Natural killer cell treated with Interleukin-12 subunit alpha and Interleukin-12 subunit beta and Interleukin-15 and Interleukin-18, amount 100 ng/mL, for 72 hours (primary cell): ENCODE measurements around the gene CCDC149. TPM values are rescaled to one million over a fixed set of nuclear protein-coding genes. Genes with fewer than 3 reads are reported as not detected.

Experiments
- ATAC-seq, 2 donors: fragments of 150-1000 bp; cut with Tn5 transposase in 1 of 2; sonication (Bioruptor Pico), chemical (Tn5 transposase) in 1 of 2; 2 replicates each; pipeline ENCODE4 v1.10.0; 2021
- DNase-seq: peaks from one replicate; pipeline ENCODE4 v3.0.0; 2022; ENCODE audit warnings: low spot score
- H3K27ac Mint-ChIP-seq, 2 donors: 1 replicate in 1 of 2; 2 replicates in 1 of 2; pipeline ENCODE4 v1.8.0; 2022; ENCODE audit warnings: mixed read lengths in 2 of 2, mild to moderate bottlenecking in 1 of 2, moderate library complexity in 1 of 2
- H3K27me3 Mint-ChIP-seq, 2 donors: 1 replicate in 1 of 2; 2 replicates in 1 of 2; pipeline ENCODE4 v1.8.0; 2022; ENCODE audit warnings: mixed read lengths in 2 of 2
- H3K36me3 Mint-ChIP-seq: one replicate; pipeline ENCODE4 v1.8.0; 2022; ENCODE audit warnings: mixed read lengths
- H3K4me1 Mint-ChIP-seq, 2 donors: 1 replicate in 1 of 2; 2 replicates in 1 of 2; pipeline ENCODE4 v1.8.0; 2022; ENCODE audit warnings: low read depth in 2 of 2, mixed read lengths in 2 of 2, mild to moderate bottlenecking in 1 of 2
- H3K4me3 Mint-ChIP-seq: one replicate; pipeline ENCODE4 v1.8.0; 2022; ENCODE audit warnings: mixed read lengths
- H3K9me3 Mint-ChIP-seq: 2 replicates; pipeline ENCODE4 v1.8.0; 2022; ENCODE audit warnings: mixed read lengths
- total RNA-seq, 2 donors: library from RNA; stranded (reverse); gene quantifications; one replicate each; pipeline ENCODE4 v1.2.3, GENCODE V29; 2022

The CCDC149 gene
- total RNA-seq, 2 donors from 2014 or later: not detected

DNA sequence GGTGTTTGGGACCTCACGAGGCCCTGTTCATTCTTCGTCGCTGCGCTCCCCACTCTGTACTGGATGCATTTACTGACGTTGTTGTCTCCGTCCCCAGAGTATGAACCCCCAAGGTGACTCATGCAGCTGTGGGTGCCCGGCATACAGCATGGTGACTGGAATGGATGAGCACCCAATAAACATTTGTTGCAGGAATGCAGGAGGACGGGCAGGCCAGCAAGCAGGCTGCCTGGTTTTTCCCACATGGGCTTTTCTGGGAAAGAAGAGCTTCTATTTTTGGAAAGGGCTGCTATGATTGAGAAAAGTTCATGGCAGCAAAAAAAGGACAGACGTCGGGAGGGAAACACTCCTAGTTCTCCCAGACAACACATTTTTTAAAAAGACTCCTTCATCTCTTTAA lies 118.4 kb downstream of the CCDC149 start:
- no peak for ATAC-seq
- Mint-ChIP-seq H3K4me1 (no peaks in the 10 kb centered on the region), H3K9me3 (no peaks in the 10 kb centered on the region), H3K36me3 (no peaks in the 10 kb centered on the region), H3K4me3 (no peak overlapping the region), H3K27ac (no peak overlapping the region), H3K27me3 (peaks cover 13 to 16% of the 10 kb centered on the region in 2 donors)
- DNase-seq: no peak

- Mint-ChIP-seq H3K9me3 (no peaks in the 10 kb centered on the region), H3K27ac (no peak overlapping the region), H3K36me3 (no peaks in the 10 kb centered on the region), H3K4me1 (no peaks in the 10 kb centered on the region), H3K27me3 (peaks cover 12 to 18% of the 10 kb centered on the region in 2 donors), H3K4me3 (no peak overlapping the region)
- ATAC-seq (no peak), DNase-seq (no peak)
Measured at GRCh38 chr4:24794051-24794450, 118.8 kb downstream of the CCDC149 start.

GRCh38 chr4:24793219-24794005 lies 119.4 kb downstream of the CCDC149 start:
- peaks cover 6 to 11% of the 10 kb centered on the region in 2 donors for H3K27me3 Mint-ChIP-seq
- no peaks in the 10 kb centered on the region for H3K36me3 Mint-ChIP-seq
- H3K4me3 Mint-ChIP-seq: no peak overlapping the region
- ATAC-seq (no peak), DNase-seq (no peak)
- H3K4me1 Mint-ChIP-seq: no peaks in the 10 kb centered on the region
- peaks cover 4% of the 10 kb centered on the region for H3K9me3 Mint-ChIP-seq
- H3K27ac Mint-ChIP-seq: no peak overlapping the region

GRCh38 chr4:24792552-24792951 lies 120.3 kb downstream of the CCDC149 start:
- no peak overlapping the region for H3K27ac Mint-ChIP-seq

GRCh38 chr4:24791043-24791442 lies 121.8 kb downstream of the CCDC149 start:
- DNase-seq (no peak), ATAC-seq (no peak)
- Mint-ChIP-seq H3K36me3 (no peaks in the 10 kb centered on the region), H3K9me3 (peaks cover 7% of the 10 kb centered on the region), H3K4me3 (no peak overlapping the region), H3K4me1 (no peaks in the 10 kb centered on the region), H3K27me3 (peaks cover 0 to 9% of the 10 kb centered on the region in 2 donors), H3K27ac (no peak overlapping the region)

More at GRCh38 chr4:24792552-24792951, 120.3 kb downstream of the CCDC149 start:
- Mint-ChIP-seq H3K27me3 (peaks cover 0 to 9% of the 10 kb centered on the region in 2 donors), H3K9me3 (peaks cover 7% of the 10 kb centered on the region), H3K36me3 (no peaks in the 10 kb centered on the region), H3K4me1 (no peaks in the 10 kb centered on the region), H3K4me3 (no peak overlapping the region)
- ATAC-seq (no peak), DNase-seq (no peak)

GRCh38 chr4:24783506-24783905 lies 129.3 kb downstream of the CCDC149 start:
- DNase-seq (no peak), ATAC-seq (no peak)
- Mint-ChIP-seq H3K4me1 (no peaks in the 10 kb centered on the region), H3K9me3 (peaks cover 7% of the 10 kb centered on the region), H3K4me3 (no peak overlapping the region), H3K27me3 (peaks cover 3 to 7% of the 10 kb centered on the region in 2 donors), H3K36me3 (no peaks in the 10 kb centered on the region), H3K27ac (no peak overlapping the region)

GRCh38 chr4:24781999-24782745 lies 130.7 kb downstream of the CCDC149 start:
- Mint-ChIP-seq H3K4me3 (no peak overlapping the region), H3K9me3 (peaks cover 3% of the 10 kb centered on the region), H3K4me1 (no peaks in the 10 kb centered on the region)

GRCh38 chr4:24780936-24781495 lies 131.8 kb downstream of the CCDC149 start:
- H3K27ac Mint-ChIP-seq: no peak overlapping the region
- H3K36me3 Mint-ChIP-seq: no peaks in the 10 kb centered on the region
- H3K9me3 Mint-ChIP-seq: peaks cover 3% of the 10 kb centered on the region
- H3K4me1 Mint-ChIP-seq: no peaks in the 10 kb centered on the region
- no peak overlapping the region for H3K4me3 Mint-ChIP-seq
- DNase-seq (no peak), ATAC-seq (no peak)
- H3K27me3 Mint-ChIP-seq: peaks cover 3 to 7% of the 10 kb centered on the region in 2 donors

More at GRCh38 chr4:24781999-24782745, 130.7 kb downstream of the CCDC149 start:
- ATAC-seq: no peak
- Mint-ChIP-seq H3K36me3 (no peaks in the 10 kb centered on the region), H3K27me3 (peaks cover 3 to 7% of the 10 kb centered on the region in 2 donors), H3K27ac (no peak overlapping the region)
- no peak for DNase-seq

GRCh38 chr4:24778464-24779225 lies 134.2 kb downstream of the CCDC149 start:
- no peak for DNase-seq
- H3K36me3 Mint-ChIP-seq: no peaks in the 10 kb centered on the region

GRCh38 chr4:24777536-24778463 lies 135.0 kb downstream of the CCDC149 start:
- DNase-seq: no peak
- no peaks in the 10 kb centered on the region for H3K9me3 Mint-ChIP-seq
- no peak for ATAC-seq
- peaks cover 0 to 14% of the 10 kb centered on the region in 2 donors for H3K27me3 Mint-ChIP-seq
- H3K27ac Mint-ChIP-seq: no peak overlapping the region
- H3K4me3 Mint-ChIP-seq: no peak overlapping the region
- H3K4me1 Mint-ChIP-seq: no peaks in the 10 kb centered on the region
- H3K36me3 Mint-ChIP-seq: no peaks in the 10 kb centered on the region

More at GRCh38 chr4:24778464-24779225, 134.2 kb downstream of the CCDC149 start:
- no peak overlapping the region for H3K4me3 Mint-ChIP-seq
- no peaks in the 10 kb centered on the region for H3K4me1 Mint-ChIP-seq
- H3K9me3 Mint-ChIP-seq: peaks cover 2% of the 10 kb centered on the region
- H3K27ac Mint-ChIP-seq: no peak overlapping the region
- peaks cover 2 to 14% of the 10 kb centered on the region in 2 donors for H3K27me3 Mint-ChIP-seq
- ATAC-seq: no peak

GRCh38 chr4:24775750-24776149 lies 137.1 kb downstream of the CCDC149 start:
- H3K4me3 Mint-ChIP-seq: no peak overlapping the region
- no peaks in the 10 kb centered on the region for H3K4me1 Mint-ChIP-seq
- H3K36me3 Mint-ChIP-seq: no peaks in the 10 kb centered on the region
- H3K27me3 Mint-ChIP-seq: peaks cover 0 to 14% of the 10 kb centered on the region in 2 donors
- ATAC-seq: no peak
- no peak overlapping the region for H3K27ac Mint-ChIP-seq
- no peak for DNase-seq
- H3K9me3 Mint-ChIP-seq: peaks cover 3% of the 10 kb centered on the region

DNA sequence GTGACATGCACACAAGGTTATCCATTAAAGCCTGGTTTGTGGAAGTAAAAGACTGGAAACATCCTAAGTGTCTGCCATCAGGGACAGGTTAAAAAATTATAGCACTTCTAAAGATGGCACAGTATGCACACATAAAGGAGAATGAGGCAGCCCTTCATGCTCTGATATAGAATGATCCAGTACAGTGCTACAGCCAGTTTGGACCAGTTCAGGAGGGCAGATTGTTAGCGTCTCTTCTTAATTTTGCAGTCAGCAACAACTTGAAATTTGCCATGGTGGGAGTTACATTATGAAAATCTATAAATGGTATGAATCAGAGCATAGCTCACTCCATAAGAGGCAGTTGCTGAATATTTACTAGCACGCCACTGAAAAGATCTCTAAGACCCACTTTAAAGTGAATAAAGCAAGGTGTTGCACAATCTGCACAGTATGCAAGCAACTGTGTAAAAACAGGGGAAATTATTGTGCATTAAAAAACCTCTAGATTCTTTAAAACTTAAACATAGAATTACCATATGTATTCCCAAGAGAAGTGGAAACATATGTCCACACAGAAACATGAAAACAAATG lies 137.7 kb downstream of the CCDC149 start:
- Mint-ChIP-seq H3K36me3 (no peaks in the 10 kb centered on the region), H3K9me3 (peaks cover 3% of the 10 kb centered on the region), H3K4me1 (no peaks in the 10 kb centered on the region), H3K27ac (no peak overlapping the region), H3K4me3 (no peak overlapping the region), H3K27me3 (peaks cover 0 to 10% of the 10 kb centered on the region in 2 donors)
- ATAC-seq (no peak), DNase-seq (no peak)
